HG02870 (cell line): ENCODE results near the gene TOP3A.
"Not testable (repeated sequence)": the region's sequence is repeated elsewhere in the genome, so short reads cannot be mapped to it uniquely, and the experiment has no call there.

Experiments used
- ATAC-seq: cut with Tn5 transposase; IDR thresholded peaks from one replicate; pipeline ENCODE4 v1.9.1; 2021; ENCODE audit warnings: mild to moderate bottlenecking, moderate library complexity; ENCODE audit not compliant: unreplicated experiment

Gene TOP3A

GRCh38 chr17:18314731-18315561 lies at the start of gene TOP3A, which contains the start of gene SMCR8:
TOP3A (minus strand) TSS chr17:18314994; CDS start chr17:18314778, 216 bp downstream.
SMCR8 (plus strand) TSS chr17:18315293; CDS start chr17:18315790, 497 bp downstream.
- ATAC-seq = peak; percentile 83

GRCh38 chr17:18364166-18364565 lies 49.4 kb upstream of the TOP3A start:
- no peak for ATAC-seq

DNA sequence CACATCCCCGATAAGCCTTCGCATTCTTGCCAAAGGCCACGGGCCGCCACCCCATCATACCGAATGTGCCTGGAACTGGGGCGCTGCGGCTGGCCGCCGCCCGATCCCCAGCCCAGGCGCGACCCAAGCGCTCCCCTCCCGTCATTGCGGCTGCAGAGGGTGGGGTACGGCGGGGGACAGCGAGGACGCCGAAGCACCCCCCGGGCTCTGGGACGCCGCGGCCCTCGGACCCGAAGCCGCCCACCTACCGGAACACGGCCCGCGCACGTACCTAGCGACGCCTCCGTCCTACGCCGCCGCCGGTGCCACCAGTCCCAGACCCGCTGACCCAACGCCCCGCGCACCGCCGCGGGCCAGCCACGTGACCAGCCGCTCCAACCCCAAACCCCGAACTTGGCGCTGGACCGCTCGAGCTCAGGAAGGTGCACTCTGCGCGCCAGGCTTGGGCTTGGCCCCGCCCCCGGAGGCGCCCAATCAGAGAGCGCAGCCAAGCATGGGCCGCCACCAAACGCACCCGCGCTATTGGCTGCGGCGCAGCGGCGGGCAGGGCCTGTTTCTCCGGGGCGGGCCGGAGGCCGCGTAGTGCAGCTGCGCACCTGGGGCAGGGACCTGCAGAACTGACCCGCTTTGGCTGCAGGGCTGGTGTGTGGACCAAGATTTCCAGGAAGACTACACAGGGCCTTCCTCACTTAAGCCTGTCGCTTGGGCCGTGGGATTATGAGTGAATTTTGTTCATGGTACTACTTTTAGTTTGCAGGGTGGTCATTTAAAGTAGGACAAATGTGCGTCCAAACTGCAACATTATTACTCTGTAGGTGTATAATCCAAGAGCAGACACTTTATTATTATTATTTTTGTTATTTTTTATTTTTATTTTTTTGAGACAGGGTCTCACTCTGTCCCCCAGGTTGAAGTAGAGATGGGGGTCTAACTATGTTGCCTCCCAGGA lies 48.6 kb upstream of the TOP3A start, which contains the start of gene SHMT1:
SHMT1 (minus strand) TSS at position 450 of the 949 bp plus-strand sequence. CDS start 7,569 bp downstream, outside the sequence.
- ATAC-seq = peak; percentile 91

GRCh38 chr17:18362698-18363100 lies 47.9 kb upstream of the TOP3A start:
- ATAC-seq = no peak

DNA sequence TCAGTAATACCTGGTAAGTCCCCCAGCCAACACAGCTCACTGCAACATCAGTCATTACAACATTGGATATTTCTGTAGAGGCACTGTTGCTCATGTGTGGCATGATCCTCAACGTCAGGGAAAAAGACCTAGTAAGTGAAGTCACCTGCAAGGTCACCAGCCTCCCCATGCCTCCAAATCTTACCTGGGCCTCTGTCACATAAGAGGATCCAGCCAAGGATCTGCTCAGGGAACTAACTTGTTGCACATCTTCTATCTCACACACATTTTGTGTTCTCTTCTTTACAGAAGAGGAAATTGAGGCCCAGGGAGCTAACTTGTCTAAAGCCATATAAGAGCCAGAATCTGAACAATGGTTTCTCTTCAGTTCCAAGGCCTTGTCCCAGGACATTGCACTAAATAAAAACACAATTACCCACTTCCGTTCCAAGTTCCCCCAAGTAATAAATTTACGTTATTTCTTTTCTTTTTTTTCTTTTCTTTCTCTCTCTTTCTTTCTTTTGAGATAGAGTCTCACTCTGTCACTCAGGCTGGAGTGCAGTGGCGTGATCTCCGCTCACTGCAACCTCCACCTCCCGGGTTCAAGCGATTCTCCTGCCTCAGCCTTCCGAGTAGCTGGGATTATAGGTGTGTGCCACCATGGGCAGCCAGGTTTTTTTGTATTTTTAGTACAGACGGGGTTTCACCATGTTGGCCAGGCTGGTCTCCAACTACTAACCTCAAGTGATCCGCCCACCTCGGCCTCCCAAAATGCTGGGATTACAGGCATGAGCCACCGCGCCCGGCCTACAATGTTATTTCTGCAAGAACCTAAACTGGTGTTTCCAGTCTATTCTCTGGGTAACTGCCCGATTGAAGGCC lies 47.3 kb upstream of the TOP3A start:
- no peak for ATAC-seq

DNA sequence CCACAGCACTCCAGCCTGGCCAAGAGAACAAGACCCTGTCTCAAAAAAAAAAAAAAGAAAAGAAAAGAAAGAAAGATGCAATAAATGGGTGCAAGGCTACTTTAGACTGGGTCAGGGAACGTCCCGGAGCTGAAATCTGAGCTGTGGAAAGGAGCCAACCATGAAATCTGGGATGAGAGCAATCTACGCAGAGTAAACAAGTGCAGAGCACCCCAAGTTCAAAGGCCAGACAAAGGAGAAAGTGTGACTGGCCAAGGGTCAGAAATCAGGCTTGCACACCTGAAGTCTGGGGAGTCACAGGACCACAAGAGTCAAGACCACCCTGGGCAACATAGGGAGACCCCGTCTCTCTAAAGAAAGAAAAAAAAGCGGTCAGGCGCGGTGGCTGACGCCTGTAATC lies 45.7 kb upstream of the TOP3A start:
- ATAC-seq = no peak

DNA sequence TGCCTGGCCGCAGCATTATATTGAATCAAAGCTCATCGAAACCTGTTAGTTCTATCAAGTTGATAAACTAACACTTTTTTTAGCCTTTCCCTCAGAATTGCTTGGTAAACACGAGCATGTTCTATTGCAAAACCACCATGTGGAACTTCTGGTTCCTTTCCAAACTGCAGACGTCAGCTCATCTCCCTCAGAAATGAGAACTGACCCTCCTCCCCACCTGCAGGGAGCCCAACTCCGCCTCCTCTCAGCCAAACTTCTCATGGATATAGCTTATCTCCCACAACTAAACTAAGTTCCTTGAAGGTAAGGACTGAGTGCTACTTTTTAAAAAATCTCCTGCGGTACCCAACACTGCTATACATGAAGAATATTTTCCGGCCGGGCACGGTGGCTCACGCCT lies 41.8 kb upstream of the TOP3A start:
- no peak for ATAC-seq

GRCh38 chr17:18353541-18353940 lies 38.7 kb upstream of the TOP3A start:
- ATAC-seq = no peak

DNA sequence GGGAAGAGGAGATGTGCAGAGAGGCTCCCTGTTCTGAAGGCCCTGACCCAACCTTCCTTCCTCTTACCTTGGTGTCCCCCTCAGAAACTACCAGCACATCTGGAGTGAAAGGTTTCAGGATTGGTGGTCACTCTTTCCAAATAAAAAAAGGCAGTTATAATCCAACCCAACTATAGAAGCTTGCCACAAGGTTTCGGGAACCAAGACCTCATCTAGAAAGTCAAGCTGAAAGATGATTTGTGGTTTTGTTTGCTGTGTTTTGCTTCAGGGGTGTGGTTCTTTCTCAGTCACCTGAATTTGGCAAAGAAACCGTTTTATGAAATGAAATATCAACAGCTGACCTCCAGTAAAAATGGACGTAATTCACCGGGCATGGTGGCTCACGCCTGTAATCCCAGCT lies 29.2 kb upstream of the TOP3A start:
- no peak for ATAC-seq

- no peak for ATAC-seq
Observed at GRCh38 chr17:18339933-18340332, 25.1 kb upstream of the TOP3A start.

- ATAC-seq = not testable (repeated sequence)
Observed at GRCh38 chr17:18338158-18338557, 23.4 kb upstream of the TOP3A start.

DNA sequence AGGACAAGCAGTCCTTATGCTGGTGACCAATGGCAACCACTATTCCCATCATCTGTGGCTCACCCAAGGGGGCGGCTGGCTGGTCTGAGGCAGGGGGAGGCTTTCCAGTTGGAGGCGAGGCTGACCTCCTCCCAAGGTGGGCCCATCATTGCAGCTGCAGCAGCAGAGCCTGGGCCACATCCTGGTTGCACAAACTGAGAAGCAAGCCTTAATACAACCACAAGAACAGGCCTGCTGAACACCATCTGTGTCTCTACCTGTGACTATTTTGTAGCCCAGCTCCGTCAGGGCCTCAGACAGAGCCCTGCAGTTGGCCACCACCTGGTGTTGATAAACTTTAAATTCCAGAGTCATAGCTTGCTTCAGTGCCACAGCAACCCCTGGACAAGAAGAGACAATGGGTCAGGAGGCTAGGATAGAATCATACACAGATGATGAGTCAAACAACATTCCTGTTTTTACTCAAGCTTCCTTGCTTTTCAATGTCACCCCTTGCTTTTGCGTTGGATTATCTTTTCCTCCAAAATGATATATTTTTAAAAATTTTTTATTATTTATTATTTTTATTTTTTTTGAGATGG lies 18.2 kb upstream of the TOP3A start:
- ATAC-seq = no peak

GRCh38 chr17:18331879-18332278 lies 17.1 kb upstream of the TOP3A start:
- no peak for ATAC-seq

- ATAC-seq = no peak
Observed at GRCh38 chr17:18328643-18329204, 13.9 kb upstream of the TOP3A start.

DNA sequence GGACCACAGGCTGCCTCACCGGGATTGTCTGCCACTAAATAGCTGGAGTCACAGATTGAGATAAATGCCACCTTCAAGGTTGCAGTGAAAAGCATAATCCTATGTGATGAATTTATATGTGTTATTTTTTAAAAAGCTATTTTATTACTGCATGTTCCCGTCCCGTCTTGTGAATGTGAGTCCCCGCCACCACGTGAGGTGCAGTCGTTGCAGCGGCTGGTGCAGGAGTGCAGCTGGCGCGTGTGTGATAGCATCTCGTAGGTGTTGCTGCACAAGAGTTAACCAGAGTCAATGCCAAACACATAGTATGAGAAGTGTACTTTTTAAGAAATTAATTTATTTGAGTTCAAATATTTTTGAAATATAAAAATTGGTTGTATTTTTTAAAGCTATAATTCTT lies 12.8 kb upstream of the TOP3A start:
- ATAC-seq = no peak

- no peak for ATAC-seq
Observed at GRCh38 chr17:18327093-18327492, 12.3 kb upstream of the TOP3A start.

DNA sequence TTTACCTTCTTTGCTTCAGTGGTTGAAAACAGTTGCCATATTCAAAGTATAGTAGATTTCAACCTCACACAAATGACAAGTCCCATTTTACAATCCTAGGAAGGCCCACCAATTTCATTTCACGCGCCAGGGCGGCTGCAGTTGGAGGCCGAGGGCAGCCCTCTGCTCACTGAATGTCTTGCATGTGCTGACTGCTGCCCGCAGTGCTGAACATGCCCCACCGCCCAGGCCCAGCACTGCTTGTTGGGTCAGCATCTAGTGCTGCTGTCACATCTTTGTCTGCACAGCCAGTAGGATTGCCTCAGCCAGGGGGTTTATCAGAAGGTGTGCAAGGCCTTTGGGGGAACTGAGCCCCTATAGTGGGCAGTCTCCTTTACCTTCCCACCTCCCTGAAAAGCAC lies 11.8 kb upstream of the TOP3A start:
- no peak for ATAC-seq

GRCh38 chr17:18326039-18326438 lies 11.2 kb upstream of the TOP3A start:
- ATAC-seq = no peak

DNA sequence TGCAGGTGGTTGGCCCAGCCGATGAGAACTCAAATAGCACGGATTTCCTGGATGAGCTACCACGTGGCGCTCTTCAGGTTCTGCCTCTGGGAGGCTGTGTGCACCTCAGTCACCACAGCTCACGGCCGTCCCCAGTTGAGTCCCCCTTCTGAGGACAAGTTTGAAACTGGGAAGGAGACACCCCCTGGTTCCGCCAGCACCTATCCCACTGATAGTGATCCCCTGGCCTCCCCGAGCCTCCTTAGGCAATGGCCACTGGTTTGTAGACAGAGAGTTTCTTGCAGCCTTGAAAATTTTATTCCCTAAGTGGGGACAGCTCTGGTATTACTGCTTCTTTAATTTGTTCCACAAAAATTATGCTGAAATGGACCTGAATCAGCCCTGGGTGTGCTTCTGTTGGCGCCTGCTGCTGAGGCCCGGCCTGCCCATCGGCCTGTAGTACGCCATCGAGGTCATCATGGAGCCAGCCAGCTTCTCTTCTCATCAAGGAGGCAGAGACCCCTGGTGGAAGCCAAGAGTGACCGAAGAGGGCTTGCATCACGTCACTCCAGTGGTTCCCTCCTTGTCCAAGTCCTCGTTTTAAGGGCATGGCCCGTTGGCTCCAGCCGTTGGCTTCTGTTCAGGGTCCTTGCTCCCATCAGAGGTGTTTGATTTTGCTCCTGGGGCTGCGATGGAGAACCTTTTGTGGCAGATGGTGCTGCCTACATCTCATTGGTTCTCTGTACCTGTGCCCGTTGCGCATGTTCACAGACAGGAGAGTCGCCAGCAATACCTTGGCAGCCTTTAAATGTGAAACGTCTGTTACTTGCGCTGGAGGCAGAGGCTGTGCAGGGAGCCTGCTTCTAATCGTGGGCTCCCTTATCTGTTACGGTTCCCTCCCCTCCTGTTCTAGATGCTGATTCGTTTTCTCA lies 9.6 kb upstream of the TOP3A start:
- ATAC-seq = no peak
